OCI-LY1 (cell line): ENCODE data around the gene PTGFRN.

Experiments
- EZH2 ChIP-seq: fragments of 200-600 bp; sonication (generic), shearing (Covaris generic); IDR thresholded peaks from 2 replicates; pipeline ENCODE4 v1.8.0; 2017; ENCODE audit warnings: borderline replicate concordance, mixed run types, mild to moderate bottlenecking, antibody characterized with exemption, low read length, moderate library complexity, mixed read lengths
- TF ChIP-seq, protein P1 (sequence below): fragments of 200-600 bp; sonication (generic), shearing (Covaris generic); IDR thresholded peaks from 2 replicates; pipeline ENCODE4 v1.5.1; 2017; ENCODE audit warnings: mild to moderate bottlenecking, antibody characterized with exemption, low read length, moderate library complexity, mixed read lengths

DNA sequence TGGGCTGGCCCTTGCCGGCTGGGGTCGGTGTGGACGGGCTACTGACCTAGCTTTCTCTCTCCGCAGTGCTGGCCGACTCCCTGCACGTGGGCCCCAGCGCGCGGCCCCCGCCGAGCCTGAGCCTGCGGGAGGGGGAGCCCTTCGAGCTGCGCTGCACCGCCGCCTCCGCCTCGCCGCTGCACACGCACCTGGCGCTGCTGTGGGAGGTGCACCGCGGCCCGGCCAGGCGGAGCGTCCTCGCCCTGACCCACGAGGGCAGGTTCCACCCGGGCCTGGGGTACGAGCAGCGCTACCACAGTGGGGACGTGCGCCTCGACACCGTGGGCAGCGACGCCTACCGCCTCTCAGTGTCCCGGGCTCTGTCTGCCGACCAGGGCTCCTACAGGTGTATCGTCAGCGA is 34.9 kb downstream of the PTGFRN start:
- TF ChIP-seq, protein P1, sequence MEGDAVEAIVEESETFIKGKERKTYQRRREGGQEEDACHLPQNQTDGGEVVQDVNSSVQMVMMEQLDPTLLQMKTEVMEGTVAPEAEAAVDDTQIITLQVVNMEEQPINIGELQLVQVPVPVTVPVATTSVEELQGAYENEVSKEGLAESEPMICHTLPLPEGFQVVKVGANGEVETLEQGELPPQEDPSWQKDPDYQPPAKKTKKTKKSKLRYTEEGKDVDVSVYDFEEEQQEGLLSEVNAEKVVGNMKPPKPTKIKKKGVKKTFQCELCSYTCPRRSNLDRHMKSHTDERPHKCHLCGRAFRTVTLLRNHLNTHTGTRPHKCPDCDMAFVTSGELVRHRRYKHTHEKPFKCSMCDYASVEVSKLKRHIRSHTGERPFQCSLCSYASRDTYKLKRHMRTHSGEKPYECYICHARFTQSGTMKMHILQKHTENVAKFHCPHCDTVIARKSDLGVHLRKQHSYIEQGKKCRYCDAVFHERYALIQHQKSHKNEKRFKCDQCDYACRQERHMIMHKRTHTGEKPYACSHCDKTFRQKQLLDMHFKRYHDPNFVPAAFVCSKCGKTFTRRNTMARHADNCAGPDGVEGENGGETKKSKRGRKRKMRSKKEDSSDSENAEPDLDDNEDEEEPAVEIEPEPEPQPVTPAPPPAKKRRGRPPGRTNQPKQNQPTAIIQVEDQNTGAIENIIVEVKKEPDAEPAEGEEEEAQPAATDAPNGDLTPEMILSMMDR: no peak
- no peak for TF ChIP-seq EZH2
